Fibroblast of lung (primary cell): Measurements from ENCODE around the gene DSCAML1.

Experiments
- EZH2 ChIP-seq: IDR thresholded peaks from 2 replicates; pipeline ENCODE4 v1.5.1; 2012; ENCODE audit warnings: low read length, control low read depth, mild to moderate bottlenecking; ENCODE audit errors: missing control alignments
- TF ChIP-seq, protein P1 (sequence below), 2 donors: IDR thresholded peaks in 1 of 2; conservative IDR thresholded peaks in 1 of 2; 1 replicate in 1 of 2; 2 replicates in 1 of 2; pipeline ENCODE4 v1.5.1; 2011 to 2012; ENCODE audit warnings: low read length in 2 of 2, control low read depth in 1 of 2, inconsistent platforms in 1 of 2, low read depth in 1 of 2, mild to moderate bottlenecking in 1 of 2

GRCh38 chr11:117670443-117670842 is 126.6 kb downstream of the DSCAML1 start:
- TF ChIP-seq, protein P1, sequence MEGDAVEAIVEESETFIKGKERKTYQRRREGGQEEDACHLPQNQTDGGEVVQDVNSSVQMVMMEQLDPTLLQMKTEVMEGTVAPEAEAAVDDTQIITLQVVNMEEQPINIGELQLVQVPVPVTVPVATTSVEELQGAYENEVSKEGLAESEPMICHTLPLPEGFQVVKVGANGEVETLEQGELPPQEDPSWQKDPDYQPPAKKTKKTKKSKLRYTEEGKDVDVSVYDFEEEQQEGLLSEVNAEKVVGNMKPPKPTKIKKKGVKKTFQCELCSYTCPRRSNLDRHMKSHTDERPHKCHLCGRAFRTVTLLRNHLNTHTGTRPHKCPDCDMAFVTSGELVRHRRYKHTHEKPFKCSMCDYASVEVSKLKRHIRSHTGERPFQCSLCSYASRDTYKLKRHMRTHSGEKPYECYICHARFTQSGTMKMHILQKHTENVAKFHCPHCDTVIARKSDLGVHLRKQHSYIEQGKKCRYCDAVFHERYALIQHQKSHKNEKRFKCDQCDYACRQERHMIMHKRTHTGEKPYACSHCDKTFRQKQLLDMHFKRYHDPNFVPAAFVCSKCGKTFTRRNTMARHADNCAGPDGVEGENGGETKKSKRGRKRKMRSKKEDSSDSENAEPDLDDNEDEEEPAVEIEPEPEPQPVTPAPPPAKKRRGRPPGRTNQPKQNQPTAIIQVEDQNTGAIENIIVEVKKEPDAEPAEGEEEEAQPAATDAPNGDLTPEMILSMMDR (conservative IDR thresholded peaks at IDR 0.05 in 1 of 2, IDR thresholded peaks at IDR 0.05 in 1 of 2; ENCODE audit: low read depth in 1 of 2, low read length in 2 of 2): no peak
- no peak for TF ChIP-seq EZH2
